GM18951 (cell line): ENCODE measurements around the gene SAMD13.

ENCODE experiments used
- POLR2A ChIP-seq: IDR thresholded peaks from 4 replicates; pipeline ENCODE4 v1.6.1; 2011; ENCODE audit warnings: mild to moderate bottlenecking; ENCODE audit not compliant: insufficient read length, insufficient read depth; ENCODE audit errors: extremely low read depth
- in situ Hi-C: fragments of 300-500 bp; cut with MboI; formaldehyde crosslinking; loops from one replicate; pipeline ENCODE4 v1.12.0; 2022; ENCODE audit warnings: low sequenced_read_pairs, mixed read lengths, inconsistent platforms; ENCODE audit not compliant: unreplicated experiment

Gene SAMD13

DNA sequence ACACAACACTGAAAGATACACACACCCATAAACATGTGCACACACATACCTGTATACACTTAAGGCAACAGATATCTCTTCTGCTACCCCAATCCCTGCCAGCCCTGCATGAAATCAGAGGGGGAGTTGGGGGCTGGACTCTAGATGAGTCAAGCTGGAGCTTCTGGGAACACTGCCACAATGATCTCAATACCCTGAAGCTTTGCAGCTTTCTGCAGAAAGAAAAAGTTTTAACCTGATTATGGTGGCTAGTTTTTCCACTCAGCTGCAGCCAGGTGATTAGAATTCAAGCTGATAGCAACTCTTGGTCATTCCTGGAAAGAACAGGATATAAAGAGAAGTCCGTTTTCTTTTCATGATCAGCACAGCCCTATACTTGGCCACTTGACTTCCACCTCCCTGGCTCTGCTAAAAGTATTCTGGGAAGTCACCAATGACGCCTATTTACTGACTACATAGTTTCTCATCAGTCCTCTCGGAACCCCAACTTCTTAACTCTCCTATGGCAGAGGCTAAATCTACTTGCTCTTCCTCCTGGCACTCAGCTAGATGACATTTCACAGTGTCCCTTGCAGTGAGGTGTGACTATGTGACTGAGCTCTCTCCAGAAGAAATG, 76.1 kb downstream of the SAMD13 start:
- TF ChIP-seq POLR2A = no peak
- in situ Hi-C loops = no loop called here

DNA sequence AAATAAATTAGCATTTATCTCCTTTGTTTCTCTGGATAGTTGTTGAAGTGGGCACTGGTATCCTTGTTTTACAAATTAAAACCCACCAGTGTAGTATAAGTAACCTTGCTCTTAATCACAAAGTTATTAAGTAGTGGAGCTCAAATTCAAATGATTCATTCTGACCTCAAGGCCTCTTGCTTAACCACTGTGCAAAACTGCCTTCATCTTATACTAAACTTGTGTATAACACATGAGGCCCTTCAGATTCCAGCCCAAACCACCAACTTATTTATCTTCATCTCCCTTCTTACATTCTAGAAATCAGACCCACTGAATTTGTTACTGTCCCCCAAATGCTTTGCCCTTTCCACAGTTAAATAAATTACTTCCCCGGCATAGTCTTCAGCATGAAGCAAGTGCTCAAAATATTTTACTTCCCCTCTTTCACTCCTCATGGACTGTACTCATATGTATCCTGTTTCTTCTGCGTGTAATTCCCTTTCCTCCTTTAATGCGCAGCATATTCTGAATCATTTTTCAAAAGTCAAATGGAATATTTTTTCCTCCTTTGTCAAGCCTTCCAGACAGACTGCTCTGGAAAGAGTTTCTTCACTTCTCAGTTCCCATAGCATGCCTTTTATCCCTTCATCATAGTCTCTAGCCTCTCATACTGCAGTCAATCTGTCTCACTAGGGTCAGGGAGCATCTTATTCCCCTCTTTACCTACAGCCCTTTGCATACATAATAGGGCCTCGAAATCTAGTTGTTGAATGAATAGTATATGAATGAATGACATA, 77.8 kb downstream of the SAMD13 start:
- no peak for TF ChIP-seq POLR2A
- in situ Hi-C loops = no loop called here

DNA sequence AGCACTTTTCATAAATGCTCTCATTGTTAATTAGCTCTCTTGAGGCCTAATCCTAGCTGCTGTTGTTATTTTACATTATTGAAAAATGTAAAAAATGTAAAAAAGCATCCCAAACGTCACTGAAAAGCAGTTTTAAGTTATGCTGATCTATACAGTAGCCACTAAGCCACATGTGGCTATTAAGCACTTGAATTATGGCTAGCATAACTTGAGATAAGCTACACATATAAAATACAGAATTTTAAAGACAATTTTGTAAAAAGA, 78.3 kb downstream of the SAMD13 start:
- no peak for TF ChIP-seq POLR2A
- in situ Hi-C loops = no loop called here

DNA sequence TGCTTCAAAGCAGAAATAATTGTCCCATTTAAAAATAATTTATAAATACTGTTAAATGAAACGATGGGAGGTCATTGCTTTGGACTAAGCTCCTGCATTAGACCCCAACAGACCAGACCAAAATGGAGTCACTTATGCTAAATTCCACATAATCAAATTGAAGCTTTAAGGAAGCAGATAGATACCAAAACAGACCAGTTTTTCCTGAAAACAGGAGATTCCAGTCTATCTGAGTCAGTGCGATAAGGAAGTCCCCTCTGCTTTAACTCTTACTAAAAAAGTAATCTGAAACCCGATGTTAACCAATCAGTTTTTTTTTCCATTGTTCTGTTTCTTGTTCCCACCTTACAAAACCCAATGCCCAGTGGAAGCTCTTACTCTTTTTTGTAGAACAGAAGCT, 80.6 kb downstream of the SAMD13 start:
- TF ChIP-seq POLR2A = no peak
- in situ Hi-C loops = no loop called here

DNA sequence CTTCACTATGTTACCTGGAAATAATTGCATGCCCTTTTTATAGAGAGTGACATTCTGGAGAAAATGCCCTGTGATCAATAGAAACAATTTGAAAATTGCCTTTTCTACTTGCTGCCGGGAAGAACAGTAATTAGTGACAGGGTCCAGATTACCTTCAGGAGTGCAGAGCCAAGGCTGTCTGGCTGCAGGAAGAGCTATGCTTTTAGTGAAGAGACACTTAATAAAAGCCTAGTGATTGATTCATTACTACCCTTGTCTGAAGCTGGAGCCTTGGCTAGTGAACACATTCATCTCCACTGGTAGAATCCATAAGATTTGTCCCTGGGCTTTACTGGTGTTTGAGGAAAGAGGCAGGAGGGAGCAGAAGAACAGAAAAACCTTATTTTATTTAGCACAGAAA, 83.8 kb downstream of the SAMD13 start:
- no peak for TF ChIP-seq POLR2A
- in situ Hi-C loops = no loop called here

DNA sequence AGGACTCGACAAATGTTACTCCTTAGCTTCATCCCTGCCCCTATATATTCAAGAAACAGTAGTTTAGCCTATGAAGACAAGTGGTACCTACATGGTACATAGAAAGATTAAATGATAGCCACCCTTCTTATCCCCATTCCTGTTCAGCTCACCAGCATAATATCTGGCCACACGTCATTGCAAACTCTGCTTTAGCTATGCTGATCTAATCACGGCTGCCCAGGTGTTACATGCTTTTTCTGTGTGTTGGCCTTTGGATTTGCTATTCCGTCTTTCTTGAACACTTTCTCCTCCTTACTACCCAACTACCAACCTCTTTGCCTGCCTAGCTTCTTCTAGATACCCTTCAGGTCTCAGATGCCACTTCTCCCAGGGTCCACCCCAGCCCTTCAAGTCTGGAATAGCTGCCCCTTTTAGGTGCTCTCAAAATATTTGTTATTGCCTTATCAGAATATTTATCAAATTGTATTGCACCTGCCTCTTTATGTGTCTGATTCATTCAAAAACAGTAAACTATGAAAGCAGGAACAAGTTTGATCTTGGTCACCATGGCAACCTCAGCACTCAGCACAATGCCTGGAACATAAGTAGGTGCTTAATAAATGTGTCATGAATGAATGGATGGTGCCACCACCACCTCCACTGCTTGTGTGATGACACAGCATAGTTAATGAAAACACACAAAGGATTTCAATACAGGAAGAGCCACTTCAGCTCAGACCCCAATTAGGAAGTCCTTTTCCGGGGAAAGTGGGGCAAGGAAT, 85.4 kb downstream of the SAMD13 start:
- in situ Hi-C loops = no loop called here
- TF ChIP-seq POLR2A = no peak

DNA sequence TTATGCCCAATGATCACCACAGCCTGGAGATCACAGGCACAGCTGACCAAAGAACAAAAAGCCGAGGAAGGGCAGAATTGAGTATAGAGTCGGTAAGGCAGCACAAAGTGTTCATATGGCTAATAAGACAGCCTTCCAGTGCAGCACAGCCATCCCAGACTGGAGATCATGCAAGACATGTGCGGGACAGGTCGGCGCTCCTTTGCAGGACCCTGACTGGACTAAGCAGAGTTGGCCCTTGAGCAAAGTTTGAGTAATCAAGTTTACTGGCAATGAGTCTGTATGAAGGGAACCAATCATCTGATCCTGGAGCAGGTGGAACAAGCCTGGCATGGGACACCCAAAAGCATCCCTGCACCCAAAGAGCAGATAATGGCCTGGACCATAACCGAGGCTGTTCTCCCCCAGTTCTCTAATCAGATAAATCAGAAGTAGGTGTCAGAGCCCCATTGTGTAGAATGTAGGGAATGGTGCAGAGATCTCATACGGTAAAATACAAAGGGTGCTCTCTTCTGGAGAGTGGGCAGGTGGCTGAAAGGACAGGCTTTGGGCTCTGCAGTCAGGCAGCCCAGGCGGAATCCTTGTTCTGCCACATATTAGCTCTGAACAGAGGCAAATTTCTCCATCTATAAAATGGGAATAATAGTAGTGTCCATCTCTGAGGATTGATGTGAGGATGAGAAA, 86.1 kb downstream of the SAMD13 start:
- in situ Hi-C loops = no loop called here
- no peak for TF ChIP-seq POLR2A

DNA sequence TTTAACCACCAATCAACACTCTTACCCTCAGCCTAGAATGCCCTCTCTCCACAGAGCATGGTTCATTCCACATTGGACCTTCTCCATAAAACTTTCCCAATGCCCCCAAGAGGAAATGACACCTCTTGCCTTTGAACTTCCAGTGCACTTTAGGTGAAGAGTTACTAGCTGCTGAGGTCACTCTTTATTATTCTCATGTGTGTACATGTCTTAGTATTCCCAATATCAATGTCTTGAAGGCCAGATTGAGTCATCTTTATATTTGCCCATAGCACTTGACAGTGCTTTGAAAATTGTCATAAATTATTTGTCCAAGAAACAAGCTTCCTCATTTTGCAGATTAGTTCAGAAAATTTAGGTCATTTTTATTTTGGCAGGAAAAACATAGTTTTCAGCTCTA, 88.7 kb downstream of the SAMD13 start:
- TF ChIP-seq POLR2A = no peak
- in situ Hi-C loops = no loop called here

DNA sequence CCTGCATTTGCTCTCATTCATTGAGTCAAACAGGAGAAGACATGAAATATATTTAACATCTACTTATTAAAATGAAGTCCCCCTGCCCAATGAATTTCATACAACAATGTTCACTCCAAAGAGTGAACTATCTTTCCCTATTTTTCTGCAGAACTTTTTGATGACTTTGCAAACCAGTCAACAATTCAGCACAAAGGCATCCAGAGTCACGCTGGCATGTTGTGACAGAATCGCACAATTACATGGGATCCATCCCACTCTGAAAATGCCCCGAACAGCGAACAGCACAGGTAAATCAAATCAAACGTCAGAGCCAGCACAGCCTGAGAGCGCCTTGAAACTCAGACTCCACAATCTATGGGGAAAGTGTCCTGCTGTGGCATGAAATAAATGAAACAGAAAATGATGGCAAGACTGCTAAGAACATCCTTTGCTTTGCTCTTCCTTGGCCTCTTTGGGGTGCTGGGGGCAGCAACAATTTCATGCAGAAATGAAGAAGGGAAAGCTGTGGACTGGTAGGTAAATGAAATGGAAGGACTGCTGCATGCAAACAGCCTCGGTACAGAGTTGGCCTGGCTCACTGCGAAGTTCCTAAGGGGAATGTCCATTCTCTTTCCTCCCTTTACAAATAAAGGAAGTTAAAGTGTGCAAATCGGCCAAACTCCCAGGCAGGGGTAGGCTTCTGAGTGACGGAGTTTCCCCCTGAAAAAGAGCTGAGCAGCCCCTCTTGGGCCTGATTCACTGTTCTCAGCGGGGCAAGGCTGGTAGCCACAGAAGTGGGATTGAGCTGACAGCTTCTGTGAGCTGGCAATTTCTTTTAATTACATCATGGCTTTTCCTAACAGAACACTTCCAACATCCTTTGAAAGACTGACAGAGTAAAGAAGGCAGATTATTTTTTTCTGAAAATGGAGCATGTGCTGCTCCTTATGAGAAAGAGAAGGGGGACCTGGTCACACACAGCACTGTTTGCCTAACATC, 97.0 kb downstream of the SAMD13 start, which contains the start of gene DNASE2B:
TSS of gene DNASE2B (plus strand) at position 310 of the 981 bp plus-strand sequence. CDS start at position 391, 81 bp downstream.
- in situ Hi-C loops = no loop called here
- TF ChIP-seq POLR2A = no peak
